Thymus (tissue), 11 donors: Measurements from ENCODE around the gene HDAC4. TPM values are rescaled to one million over a fixed set of nuclear protein-coding genes. Genes with fewer than 3 reads are reported as not detected.
A peak's percentile ranks its signal among the peaks of the same experiment; 100 is the strongest.

Source experiments
- DNase-seq, 9 donors: peaks; one replicate each; pipeline ENCODE4 v3.0.0-alpha.2; 2013; ENCODE audit warnings: low spot score in 9 of 9, low read depth in 6 of 9, missing footprints in 1 of 9
- H3K27ac ChIP-seq, 2 donors: one replicate each; pipeline ENCODE4 v1.5.1; 2013; ENCODE audit warnings: control low read depth in 1 of 2, low read depth in 1 of 2, low read length in 1 of 2, mild to moderate bottlenecking in 1 of 2, moderate library complexity in 1 of 2
- H3K27me3 ChIP-seq, 2 donors: one replicate each; pipeline ENCODE4 v1.5.1; 2013; ENCODE audit warnings: low read length in 1 of 2; ENCODE audit not compliant: control insufficient read depth in 2 of 2, insufficient read depth in 1 of 2
- H3K36me3 ChIP-seq, 2 donors: one replicate each; pipeline ENCODE4 v1.5.1; 2013; ENCODE audit warnings: low read length in 1 of 2, mild to moderate bottlenecking in 1 of 2, moderate library complexity in 1 of 2; ENCODE audit not compliant: control insufficient read depth in 2 of 2, insufficient read depth in 2 of 2
- H3K4me1 ChIP-seq, 2 donors: one replicate each; pipeline ENCODE4 v1.5.1; 2013; ENCODE audit warnings: low read length in 2 of 2; ENCODE audit not compliant: control insufficient read depth in 2 of 2, insufficient read depth in 2 of 2
- H3K4me3 ChIP-seq, 2 donors: one replicate each; pipeline ENCODE4 v1.5.1; 2013; ENCODE audit warnings: low read length in 2 of 2, control low read depth in 1 of 2, mild to moderate bottlenecking in 1 of 2
- H3K9me3 ChIP-seq, 2 donors: one replicate each; pipeline ENCODE4 v1.5.1; 2013; ENCODE audit warnings: low read length in 1 of 2, mild to moderate bottlenecking in 1 of 2; ENCODE audit not compliant: control insufficient read depth in 2 of 2, insufficient read depth in 1 of 2
- WGBS: extraction: QIAGEN DNeasy Blood & Tissue Kit; methylation state at CpG from one replicate; pipeline ENCODE4 v1.1.7; 2013; 5-methylcytosine and 5-hydroxymethylcytosine counted together
- polyA plus RNA-seq: library from polyadenylated mRNA; stranded (reverse); fragments of 200-250 nt; gene quantifications from one replicate; pipeline ENCODE4 v1.2.3, GENCODE V29; 2013
- total RNA-seq: library from RNA; stranded (reverse); fragments of 120-200 nt; gene quantifications from one replicate; pipeline ENCODE4 v1.2.4, GENCODE V29; 2013
- donor health status: healthy.

Gene HDAC4
- total and polyA plus RNA-seq, 2 donors = 7.8 to 17.9 TPM

DNA sequence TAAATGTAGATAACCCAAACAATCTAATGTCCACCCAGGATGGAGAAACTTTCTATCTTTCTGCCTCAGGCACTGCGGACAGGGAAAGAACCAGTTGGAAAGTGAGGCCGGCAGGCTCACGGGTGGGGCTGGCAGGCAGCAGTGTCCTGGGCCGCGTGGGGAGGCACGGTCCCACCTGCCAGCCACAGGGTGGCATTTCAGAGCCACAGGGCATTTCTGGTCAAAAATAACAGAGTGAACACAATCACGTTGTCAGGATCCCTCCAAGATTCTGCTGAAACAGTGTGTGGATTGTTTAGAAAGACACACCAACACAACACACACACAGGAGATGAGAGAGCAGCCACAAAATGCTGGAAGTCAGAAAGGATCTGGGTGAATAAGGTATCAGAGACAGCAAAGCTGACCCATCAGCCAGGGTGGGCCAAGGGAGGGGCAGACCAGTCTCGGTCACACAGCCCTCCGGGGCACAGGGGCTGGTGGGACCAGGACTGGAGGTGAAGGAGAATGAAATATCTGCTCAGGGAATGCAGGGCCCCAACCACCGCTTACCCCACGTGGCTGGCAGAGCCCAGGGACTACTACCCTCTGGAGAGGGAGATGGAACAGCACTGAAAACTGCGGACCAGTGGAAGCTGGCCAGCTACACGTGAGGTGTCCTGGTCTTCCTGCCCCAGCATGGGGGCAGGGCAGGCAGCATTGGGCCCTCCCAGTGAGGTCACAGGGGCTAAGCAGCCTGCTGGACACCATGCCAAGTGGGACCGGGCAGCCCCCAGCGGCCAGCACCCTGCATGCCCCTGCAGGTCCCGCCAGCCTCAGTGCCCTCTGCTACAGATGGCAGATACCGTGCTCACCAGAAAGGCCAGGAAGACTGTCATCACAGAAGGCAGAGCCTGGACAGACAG is 173.9 kb downstream of the HDAC4 start:
- Histone ChIP-seq H3K27ac (no peak overlapping the region), H3K4me1 (peaks cover 39 to 95% of the 10 kb centered on the region in 2 donors), H3K4me3 (no peak overlapping the region), H3K36me3 (peaks cover 0 to 9% of the 10 kb centered on the region in 2 donors), H3K9me3 (peaks cover 0 to 2% of the 10 kb centered on the region in 2 donors), H3K27me3 (no peaks in the 10 kb centered on the region)
- WGBS = 94% methylated on average over 17 of the region's 17 CpGs
- DNase-seq = no peak

- H3K9me3 ChIP-seq = peaks cover 0 to 2% of the 10 kb centered on the region in 2 donors
- H3K36me3 ChIP-seq = peaks cover 0 to 13% of the 10 kb centered on the region in 2 donors
- H3K27ac ChIP-seq = peak overlapping the region; percentile 64 to 84
- H3K27me3 ChIP-seq = no peaks in the 10 kb centered on the region
- no peak for DNase-seq
- WGBS = 92% methylated on average over 13 of the region's 13 CpGs
- peaks cover 39 to 95% of the 10 kb centered on the region in 2 donors for H3K4me1 ChIP-seq
- no peak overlapping the region for H3K4me3 ChIP-seq
These were observed 174.8 kb downstream of the HDAC4 start for GRCh38 chr2:239225871-239226561.

- peaks cover 0 to 4% of the 10 kb centered on the region in 2 donors for H3K9me3 ChIP-seq
- DNase-seq = peak in 1 of 9 donors; percentile 52
- H3K36me3 ChIP-seq = peaks cover 0 to 19% of the 10 kb centered on the region in 2 donors
- no peak overlapping the region for H3K4me3 ChIP-seq
- H3K27ac ChIP-seq = peak overlapping the region; percentile 64 to 84
- WGBS = 35% methylated on average over 13 of the region's 13 CpGs
- H3K27me3 ChIP-seq = no peaks in the 10 kb centered on the region
- peaks cover 36 to 93% of the 10 kb centered on the region in 2 donors for H3K4me1 ChIP-seq
These were observed 175.4 kb downstream of the HDAC4 start for GRCh38 chr2:239225371-239225851.

- H3K27ac ChIP-seq = no peak overlapping the region
These were observed 175.9 kb downstream of the HDAC4 start for GRCh38 chr2:239224955-239225354.

GRCh38 chr2:239224199-239224570 is 176.6 kb downstream of the HDAC4 start:
- 97% methylated on average over 13 of the region's 13 CpGs for WGBS
- Histone ChIP-seq H3K36me3 (peaks cover 0 to 21% of the 10 kb centered on the region in 2 donors), H3K4me1 (peaks cover 34 to 81% of the 10 kb centered on the region in 2 donors), H3K27me3 (no peaks in the 10 kb centered on the region), H3K9me3 (peaks cover 0 to 2% of the 10 kb centered on the region in 2 donors), H3K27ac (peak overlapping the region in 1 of 2 donors; percentile 88), H3K4me3 (no peak overlapping the region)
- no peak for DNase-seq

More at GRCh38 chr2:239224955-239225354, 175.9 kb downstream of the HDAC4 start:
- 84% methylated on average over 2 of the region's 2 CpGs for WGBS
- H3K27me3 ChIP-seq = no peaks in the 10 kb centered on the region
- peaks cover 0 to 19% of the 10 kb centered on the region in 2 donors for H3K36me3 ChIP-seq
- DNase-seq = no peak
- no peak overlapping the region for H3K4me3 ChIP-seq
- peaks cover 0 to 2% of the 10 kb centered on the region in 2 donors for H3K9me3 ChIP-seq
- peaks cover 34 to 89% of the 10 kb centered on the region in 2 donors for H3K4me1 ChIP-seq

DNA sequence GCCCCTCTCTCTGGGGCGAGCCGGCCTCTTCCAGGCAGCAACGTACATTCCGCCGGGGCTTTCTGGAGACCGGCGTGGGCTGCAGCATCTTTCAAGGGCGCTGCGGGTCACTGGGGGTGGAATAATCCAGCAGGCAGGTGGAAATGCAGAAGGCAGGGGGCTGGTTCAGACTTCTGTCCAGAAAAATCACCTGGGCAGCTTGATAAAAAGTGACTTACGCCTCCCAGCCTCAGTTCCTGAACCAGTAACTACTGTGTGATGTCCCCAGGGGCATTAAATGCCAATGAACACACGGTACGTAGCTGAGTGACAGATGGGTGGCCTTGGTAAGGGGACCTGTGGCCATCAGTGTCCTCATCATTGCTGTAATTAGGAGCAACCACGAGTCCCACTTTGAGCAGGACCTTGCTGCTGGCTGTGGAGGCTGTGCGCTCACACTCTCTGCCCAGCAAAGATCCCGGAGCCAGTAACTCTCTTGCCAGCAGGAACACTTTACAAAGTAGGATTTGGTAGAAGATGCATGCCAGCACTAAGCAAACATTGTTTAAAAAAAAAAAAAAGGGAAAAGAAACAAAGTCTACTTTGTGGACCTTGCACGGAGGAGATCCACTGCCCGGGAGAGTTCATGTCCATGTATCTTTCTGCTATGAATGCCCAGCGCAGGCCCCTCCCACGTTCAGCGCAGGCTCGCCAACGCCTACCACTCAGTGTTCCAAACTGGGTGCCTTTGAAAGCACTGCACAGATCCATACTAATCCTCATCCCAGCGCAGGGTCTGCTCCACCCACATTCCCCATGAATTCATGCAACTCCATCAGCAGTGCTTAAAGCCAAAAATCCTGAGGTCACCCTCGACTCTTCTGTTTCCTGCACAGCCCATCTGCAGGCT is 177.3 kb downstream of the HDAC4 start:
- DNase-seq = no peak
- 89% methylated on average over 24 of the region's 24 CpGs for WGBS
- no peaks in the 10 kb centered on the region for H3K27me3 ChIP-seq
- peaks cover 0 to 21% of the 10 kb centered on the region in 2 donors for H3K36me3 ChIP-seq
- H3K4me1 ChIP-seq = peaks cover 34 to 75% of the 10 kb centered on the region in 2 donors
- H3K9me3 ChIP-seq = peaks cover 0 to 2% of the 10 kb centered on the region in 2 donors
- H3K27ac ChIP-seq = peak overlapping the region; percentile 25 to 88
- H3K4me3 ChIP-seq = no peak overlapping the region

- H3K27me3 ChIP-seq = no peaks in the 10 kb centered on the region
- peaks cover 33 to 68% of the 10 kb centered on the region in 2 donors for H3K4me1 ChIP-seq
- H3K36me3 ChIP-seq = peaks cover 0 to 15% of the 10 kb centered on the region in 2 donors
- DNase-seq = no peak
- no peak overlapping the region for H3K4me3 ChIP-seq
- peak overlapping the region; percentile 86 to 88 for H3K27ac ChIP-seq
- WGBS = 43% methylated on average over 10 of the region's 10 CpGs
- peaks cover 0 to 2% of the 10 kb centered on the region in 2 donors for H3K9me3 ChIP-seq
These were observed 178.0 kb downstream of the HDAC4 start for GRCh38 chr2:239222706-239223309.

DNA sequence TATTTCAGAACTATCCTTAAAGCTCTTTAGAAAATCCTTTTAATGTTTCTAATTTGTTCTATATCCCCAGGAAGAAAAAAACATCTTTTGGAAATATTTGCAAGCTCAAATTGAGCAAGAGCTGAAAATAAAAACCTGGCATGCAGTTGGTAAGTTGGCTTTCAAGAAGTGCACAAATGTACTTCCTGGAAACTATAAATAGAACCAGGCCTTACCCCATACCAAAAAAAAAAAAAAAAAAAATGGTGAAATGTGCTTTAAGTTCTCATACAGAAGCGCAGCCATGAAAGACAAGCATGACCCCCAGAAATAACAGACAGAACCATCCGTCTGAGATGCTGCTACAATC is 178.5 kb downstream of the HDAC4 start:
- peak in 1 of 9 donors; percentile 65 for DNase-seq
- Histone ChIP-seq H3K36me3 (peaks cover 0 to 13% of the 10 kb centered on the region in 2 donors), H3K4me1 (peaks cover 31 to 68% of the 10 kb centered on the region in 2 donors), H3K4me3 (no peak overlapping the region), H3K27me3 (no peaks in the 10 kb centered on the region), H3K27ac (peak overlapping the region; percentile 86 to 88), H3K9me3 (peaks cover 0 to 2% of the 10 kb centered on the region in 2 donors)
- 8% methylated on average over 2 of the region's 2 CpGs for WGBS
